IMR-90 (cell line): ENCODE results near the gene PSMG4. TPM values are rescaled to one million over a fixed set of nuclear protein-coding genes. Genes with fewer than 3 reads are reported as not detected.
A peak's percentile ranks its signal among the peaks of the same experiment; 100 is the strongest.

Source experiments
- ATAC-seq: fragments of 200-7000 bp; cut with Tn5 transposase; 2 replicates; pipeline ENCODE4 v1.9.1; 2020; ENCODE audit warnings: low read depth, mild to moderate bottlenecking, moderate library complexity
- BruUV-seq: library from RNA; stranded (reverse); fragments of 400-500 nt; replicated peaks from 2 replicates; lab custom pipeline; 2021; lab: Mats Ljungman, UMichigan
- CTCF ChIA-PET: fragments of 300-600 bp; formaldehyde crosslinking; extraction: SDS; loops from one replicate; lab custom pipeline; 2021; ENCODE audit warnings: antibody characterized with exemption; lab: Yijun Ruan, JAX
- POLR2A ChIA-PET: fragments of 300-600 bp; sonication (Branson Sonifier 250); formaldehyde crosslinking; loops from one replicate; lab custom pipeline; 2022; ENCODE audit warnings: antibody characterized with exemption; ENCODE audit not compliant: unreplicated experiment; lab: Charles Lee
- DNase-seq: peaks from one replicate; pipeline ENCODE4 v3.0.0; 2013
- H2AFZ ChIP-seq: replicated peaks from 2 replicates; pipeline ENCODE3; 2013; ENCODE audit warnings: low read length, mild to moderate bottlenecking; ENCODE audit not compliant: poor library complexity
- H2AK5ac ChIP-seq: 2 replicates; pipeline ENCODE4 v1.6.1; 2013; ENCODE audit warnings: low read depth, low read length, inconsistent platforms
- H2AK9ac ChIP-seq: replicated peaks from 2 replicates; pipeline ENCODE3; 2013; ENCODE audit warnings: mild to moderate bottlenecking, low read depth, low read length, moderate library complexity; ENCODE audit not compliant: poor library complexity
- H2BK120ac ChIP-seq: 2 replicates; pipeline ENCODE4 v1.6.1; 2013; ENCODE audit warnings: low read depth, low read length, inconsistent platforms
- H2BK15ac ChIP-seq: 3 replicates; pipeline ENCODE4 v1.6.1; 2013; ENCODE audit warnings: low read depth, low read length, inconsistent platforms
- H2BK20ac ChIP-seq: 2 replicates; pipeline ENCODE4 v1.6.1; 2013; ENCODE audit warnings: low read depth, mild to moderate bottlenecking, inconsistent platforms, low read length, moderate library complexity
- H2BK5ac ChIP-seq: 2 replicates; pipeline ENCODE4 v1.6.1; 2013; ENCODE audit warnings: mild to moderate bottlenecking, low read depth, low read length, inconsistent platforms; ENCODE audit not compliant: poor library complexity, severe bottlenecking
- H3K14ac ChIP-seq: replicated peaks from 2 replicates; pipeline ENCODE4 v1.6.1; 2013; ENCODE audit warnings: low read depth, low read length, inconsistent platforms
- H3K18ac ChIP-seq: 2 replicates; pipeline ENCODE4 v1.6.1; 2013; ENCODE audit warnings: low read depth, low read length, control low read depth
- H3K23ac ChIP-seq: 2 replicates; pipeline ENCODE4 v1.6.1; 2013; ENCODE audit warnings: low read depth, low read length, inconsistent platforms
- H3K27ac ChIP-seq: 2 replicates; pipeline ENCODE4 v1.5.1; 2013; ENCODE audit warnings: mild to moderate bottlenecking, control low read depth, low read length; ENCODE audit not compliant: insufficient read depth
- H3K27me3 ChIP-seq: 2 replicates; pipeline ENCODE4 v1.6.1; 2013; ENCODE audit warnings: low read length; ENCODE audit not compliant: control insufficient read depth, insufficient read depth
- H3K36me3 ChIP-seq: 2 replicates; pipeline ENCODE4 v1.6.1; 2013; ENCODE audit warnings: low read length, mixed read lengths; ENCODE audit not compliant: control insufficient read depth, insufficient read depth
- H3K4ac ChIP-seq: 2 replicates; pipeline ENCODE4 v1.6.1; 2013; ENCODE audit warnings: low read depth, low read length, inconsistent platforms
- H3K4me1 ChIP-seq: 2 replicates; pipeline ENCODE4 v1.6.1; 2013; ENCODE audit warnings: low read length, mixed read lengths; ENCODE audit not compliant: control insufficient read depth, insufficient read depth
- H3K4me2 ChIP-seq: 2 replicates; pipeline ENCODE4 v1.6.1; 2013; ENCODE audit warnings: low read depth, mild to moderate bottlenecking, control low read depth, low read length, moderate library complexity
- H3K4me3 ChIP-seq: 2 replicates; pipeline ENCODE4 v1.5.1; 2013; ENCODE audit warnings: low read depth, mild to moderate bottlenecking, control low read depth, low read length, moderate library complexity; ENCODE audit not compliant: insufficient read depth
- H3K56ac ChIP-seq: 2 replicates; pipeline ENCODE4 v1.6.1; 2013; ENCODE audit warnings: low read length, inconsistent platforms; ENCODE audit not compliant: insufficient read depth; ENCODE audit errors: extremely low read depth
- H3K79me1 ChIP-seq, 2 experiments: 2 replicates each; pipeline ENCODE4 v1.6.1; 2013; ENCODE audit warnings: low read length in 2 of 2, inconsistent platforms in 1 of 2, low read depth in 1 of 2
- H3K9ac ChIP-seq: 2 replicates; pipeline ENCODE4 v1.6.1; 2013; ENCODE audit warnings: low read depth, low read length, control low read depth
- H3K9me1 ChIP-seq: 2 replicates; pipeline ENCODE4 v1.6.1; 2013; ENCODE audit warnings: low read length, inconsistent platforms; ENCODE audit not compliant: insufficient read depth
- H3K9me3 ChIP-seq: 2 replicates; pipeline ENCODE4 v1.6.1; 2013; ENCODE audit warnings: low read length; ENCODE audit not compliant: control insufficient read depth, insufficient read depth
- H4K20me1 ChIP-seq: 2 replicates; pipeline ENCODE4 v1.6.1; 2013; ENCODE audit warnings: low read length, inconsistent platforms; ENCODE audit not compliant: insufficient read depth
- H4K5ac ChIP-seq: 2 replicates; pipeline ENCODE4 v1.6.1; 2013; ENCODE audit warnings: mild to moderate bottlenecking, low read depth, low read length, control low read depth
- H4K8ac ChIP-seq, 2 experiments: 2 replicates each; pipeline ENCODE4 v1.6.1; 2013; ENCODE audit warnings: low read depth in 2 of 2, low read length in 2 of 2, control low read depth in 1 of 2, inconsistent platforms in 1 of 2
- H4K91ac ChIP-seq: 2 replicates; pipeline ENCODE4 v1.6.1; 2013; ENCODE audit warnings: low read depth, low read length, inconsistent platforms; ENCODE audit not compliant: insufficient read depth
- BHLHE40 ChIP-seq: fragments of 150-350 bp; IDR thresholded peaks from 2 replicates; pipeline ENCODE4 v1.6.1; 2016; ENCODE audit warnings: mild to moderate bottlenecking, low read depth, low read length
- CEBPB ChIP-seq: IDR thresholded peaks from 2 replicates; pipeline ENCODE4 v1.6.1; 2012; ENCODE audit warnings: low read depth, low read length, improper control_type of control experiment
- CHD1 ChIP-seq: IDR thresholded peaks from 2 replicates; pipeline ENCODE4 v1.6.1; 2012; ENCODE audit warnings: low read depth, low read length, improper control_type of control experiment
- ELK1 ChIP-seq: fragments of 150-350 bp; IDR thresholded peaks from 2 replicates; pipeline ENCODE4 v1.6.1; 2016; ENCODE audit warnings: low read depth, mild to moderate bottlenecking, low read length, moderate library complexity, borderline replicate concordance
- MXI1 ChIP-seq: IDR thresholded peaks from 2 replicates; pipeline ENCODE4 v1.6.1; 2012; ENCODE audit warnings: low read depth, mild to moderate bottlenecking, low read length, moderate library complexity, borderline replicate concordance
- POLR2A ChIP-seq: IDR thresholded peaks from 2 replicates; pipeline ENCODE4 v1.6.1; 2012; ENCODE audit warnings: mild to moderate bottlenecking, low read depth, low read length
- RAD21 ChIP-seq: IDR thresholded peaks from 2 replicates; pipeline ENCODE4 v1.6.1; 2012; ENCODE audit warnings: low read length, improper control_type of control experiment
- RFX5 ChIP-seq: IDR thresholded peaks from 2 replicates; pipeline ENCODE4 v1.8.0; 2012; ENCODE audit warnings: low read depth, mild to moderate bottlenecking, low read length, moderate library complexity
- USF2 ChIP-seq: fragments of 150-350 bp; IDR thresholded peaks from 2 replicates; pipeline ENCODE4 v1.6.1; 2017; ENCODE audit warnings: mild to moderate bottlenecking, antibody characterized with exemption, low read length, low read depth
- WGBS, 2 experiments: methylation state at CpG; one replicate each; pipeline versions ENCODE4 v1.1.5 to v1.1.7; 2013; ENCODE audit warnings: missing lambda C conversion rate in 2 of 2; ENCODE audit not compliant: insufficient read length in 1 of 2; ENCODE audit errors: extremely low coverage in 2 of 2; 5-methylcytosine and 5-hydroxymethylcytosine counted together
- dilution Hi-C: fragments of 300-500 bp; cut with HindIII; formaldehyde crosslinking; loops from one replicate; pipeline ENCODE4 v1.14.3; 2018; ENCODE audit warnings: low sequenced_read_pairs; ENCODE audit not compliant: unreplicated experiment
- in situ Hi-C: fragments of 300-500 bp; cut with MboI; formaldehyde crosslinking; loops from 3 replicates; pipeline ENCODE4 v1.14.3; 2019; ENCODE audit warnings: low sequenced_read_pairs, inconsistent platforms, mixed read lengths
- intact Hi-C: fragments of 100-400 bp; cut with micrococcal nuclease; formaldehyde crosslinking; loops from 2 replicates; pipeline ENCODE4 v1.10.0; 2022
- polyA plus RNA-seq, 3 experiments: library from polyadenylated mRNA; depleted of rRNA; stranded (reverse); fragments of >200 nt; gene quantifications; 2 replicates each; pipeline ENCODE4 v1.2.3, GENCODE V29; 2012; ENCODE audit warnings: low replicate concordance in 1 of 3
- total RNA-seq: library from RNA; depleted of rRNA; stranded (reverse); fragments of >200 nt; gene quantifications from 2 replicates; pipeline ENCODE4 v1.2.3, GENCODE V29; 2012
- TF ChIP-seq, protein P1 (sequence below): conservative IDR thresholded peaks from 2 replicates; pipeline ENCODE4 v1.5.1; 2012; ENCODE audit warnings: mild to moderate bottlenecking, low read depth, low read length, improper control_type of control experiment

PSMG4 gene
- total and polyA plus RNA-seq, 2 of the 4 experiments (the other 2 are of a cell fraction), result 5.6 to 13.4 TPM

- no peak overlapping the region for H3K14ac ChIP-seq
- no peak overlapping the region for H3K9ac ChIP-seq
- no peaks in the 10 kb centered on the region for H3K9me3 ChIP-seq
- no peaks in the 10 kb centered on the region for H4K20me1 ChIP-seq
- in situ Hi-C loops, result no loop called here
- no peak overlapping the region for H3K56ac ChIP-seq
- H3K27me3 ChIP-seq, result peaks cover 5% of the 10 kb centered on the region; the same call in 1 of the 2 replicates
- no peaks in the 10 kb centered on the region for H3K9me1 ChIP-seq
- H2BK120ac ChIP-seq, result no peak overlapping the region
- H3K4ac ChIP-seq, result no peak overlapping the region
- no peak for TF ChIP-seq MXI1
- TF ChIP-seq, protein P1, sequence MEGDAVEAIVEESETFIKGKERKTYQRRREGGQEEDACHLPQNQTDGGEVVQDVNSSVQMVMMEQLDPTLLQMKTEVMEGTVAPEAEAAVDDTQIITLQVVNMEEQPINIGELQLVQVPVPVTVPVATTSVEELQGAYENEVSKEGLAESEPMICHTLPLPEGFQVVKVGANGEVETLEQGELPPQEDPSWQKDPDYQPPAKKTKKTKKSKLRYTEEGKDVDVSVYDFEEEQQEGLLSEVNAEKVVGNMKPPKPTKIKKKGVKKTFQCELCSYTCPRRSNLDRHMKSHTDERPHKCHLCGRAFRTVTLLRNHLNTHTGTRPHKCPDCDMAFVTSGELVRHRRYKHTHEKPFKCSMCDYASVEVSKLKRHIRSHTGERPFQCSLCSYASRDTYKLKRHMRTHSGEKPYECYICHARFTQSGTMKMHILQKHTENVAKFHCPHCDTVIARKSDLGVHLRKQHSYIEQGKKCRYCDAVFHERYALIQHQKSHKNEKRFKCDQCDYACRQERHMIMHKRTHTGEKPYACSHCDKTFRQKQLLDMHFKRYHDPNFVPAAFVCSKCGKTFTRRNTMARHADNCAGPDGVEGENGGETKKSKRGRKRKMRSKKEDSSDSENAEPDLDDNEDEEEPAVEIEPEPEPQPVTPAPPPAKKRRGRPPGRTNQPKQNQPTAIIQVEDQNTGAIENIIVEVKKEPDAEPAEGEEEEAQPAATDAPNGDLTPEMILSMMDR, result no peak
- TF ChIP-seq ELK1, result no peak
- TF ChIP-seq CEBPB, result no peak
- no peak for TF ChIP-seq USF2
- TF ChIP-seq RFX5, result no peak
- TF ChIP-seq BHLHE40, result no peak
- no peak for TF ChIP-seq POLR2A
- no peak for TF ChIP-seq CHD1
- TF ChIP-seq RAD21, result no peak
- H3K79me1 ChIP-seq, result no peaks in the 10 kb centered on the region
- no peak overlapping the region for H4K91ac ChIP-seq
- CTCF ChIA-PET, result no interaction called here
- no peak overlapping the region for H3K4me2 ChIP-seq
- peak overlapping the region; percentile 18 for H2AK9ac ChIP-seq
- no peak overlapping the region for H3K27ac ChIP-seq
- no peak overlapping the region for H2BK15ac ChIP-seq
- POLR2A ChIA-PET, result no interaction called here
- DNase-seq, result no peak
- H2BK5ac ChIP-seq, result no peak overlapping the region
- H4K5ac ChIP-seq, result no peak overlapping the region
- no peaks in the 10 kb centered on the region for H3K4me1 ChIP-seq
- no TSS peak for BruUV-seq
- no peak for ATAC-seq
- H3K4me3 ChIP-seq, result no peak overlapping the region
- dilution Hi-C loops, result no loop called here
- no peak overlapping the region for H3K23ac ChIP-seq
- intact Hi-C loops, result no loop called here
- H4K8ac ChIP-seq, result no peak overlapping the region
- no peaks in the 10 kb centered on the region for H3K36me3 ChIP-seq
- WGBS, 2 experiments, result 95% methylated on average over 7 of the region's 21 CpGs; no CpG with 5 or more reads in 1 of the 2 experiments
- no peak overlapping the region for H2AK5ac ChIP-seq
- no peak overlapping the region for H3K18ac ChIP-seq
- H2BK20ac ChIP-seq, result no peak overlapping the region
- peak overlapping the region; percentile 7 for H2AFZ ChIP-seq
Measured at GRCh38 chr6:3288711-3289663, 30.2 kb downstream of the PSMG4 start.
